Astrocyte (in vitro differentiated cells and primary cell): ENCODE results near the gene SEMA4D. TPM values are rescaled to one million over a fixed set of nuclear protein-coding genes. Genes with fewer than 3 reads are reported as not detected.

Experiments used
- DNase-seq: peaks from one replicate; pipeline ENCODE4 v3.0.0-alpha.2; 2010; ENCODE audit warnings: low read depth
- FAIRE-seq: peaks from 2 replicates; lab custom pipeline; 2011; peaks lifted over from hg19 to GRCh38; lab: Jason Lieb, UNC
- H2AFZ ChIP-seq: 2 replicates; pipeline ENCODE4 v1.6.0; 2012; ENCODE audit warnings: low read depth, low read length, inconsistent platforms
- H3K27ac ChIP-seq: 2 replicates; pipeline ENCODE4 v1.5.1; 2011; ENCODE audit warnings: low read depth, low read length, inconsistent platforms
- H3K27me3 ChIP-seq: 2 replicates; pipeline ENCODE4 v1.6.0; 2011; ENCODE audit warnings: low read length, inconsistent platforms; ENCODE audit not compliant: insufficient read depth
- H3K36me3 ChIP-seq: 2 replicates; pipeline ENCODE4 v1.5.1; 2011; ENCODE audit warnings: low read length, inconsistent platforms; ENCODE audit not compliant: insufficient read depth
- H3K4me1 ChIP-seq: 2 replicates; pipeline ENCODE4 v1.5.1; 2011; ENCODE audit warnings: low read length, inconsistent platforms; ENCODE audit not compliant: insufficient read depth
- H3K4me2 ChIP-seq: 2 replicates; pipeline ENCODE4 v1.6.0; 2012; ENCODE audit warnings: low read length, inconsistent platforms
- H3K4me3 ChIP-seq: 2 replicates; pipeline ENCODE4 v1.5.1; 2011; ENCODE audit warnings: low read depth, mild to moderate bottlenecking, low read length, inconsistent platforms; ENCODE audit not compliant: insufficient read depth
- H3K79me2 ChIP-seq: 2 replicates; pipeline ENCODE4 v1.6.0; 2012; ENCODE audit warnings: mild to moderate bottlenecking, low read length, inconsistent platforms; ENCODE audit not compliant: insufficient read depth
- H3K9ac ChIP-seq: 2 replicates; pipeline ENCODE4 v1.6.0; 2012; ENCODE audit warnings: mild to moderate bottlenecking, low read length, inconsistent platforms
- H3K9me3 ChIP-seq: 2 replicates; pipeline ENCODE4 v1.5.1; 2012; ENCODE audit warnings: low read depth, mild to moderate bottlenecking, low read length, inconsistent platforms; ENCODE audit not compliant: insufficient read depth
- H4K20me1 ChIP-seq: 2 replicates; pipeline ENCODE4 v1.6.0; 2012; ENCODE audit warnings: low read length, inconsistent platforms; ENCODE audit not compliant: insufficient read depth
- H3K27ac Mint-ChIP-seq: one replicate; pipeline ENCODE4 v1.8.0; 2021; ENCODE audit warnings: mild to moderate bottlenecking, mixed read lengths; ENCODE audit not compliant: unreplicated experiment
- H3K27me3 Mint-ChIP-seq: one replicate; pipeline ENCODE4 v1.8.0; 2021; ENCODE audit warnings: low read depth, mixed read lengths; ENCODE audit not compliant: unreplicated experiment
- H3K36me3 Mint-ChIP-seq: one replicate; pipeline ENCODE4 v1.8.0; 2021; ENCODE audit warnings: low read depth, mixed read lengths; ENCODE audit not compliant: unreplicated experiment
- H3K4me1 Mint-ChIP-seq: one replicate; pipeline ENCODE4 v1.8.0; 2021; ENCODE audit warnings: low read depth, mixed read lengths; ENCODE audit not compliant: unreplicated experiment
- H3K4me3 Mint-ChIP-seq: one replicate; pipeline ENCODE4 v1.8.0; 2021; ENCODE audit warnings: mild to moderate bottlenecking, moderate library complexity, mixed read lengths; ENCODE audit not compliant: unreplicated experiment
- H3K9me3 Mint-ChIP-seq: one replicate; pipeline ENCODE4 v1.8.0; 2021; ENCODE audit warnings: mild to moderate bottlenecking, mixed read lengths; ENCODE audit not compliant: unreplicated experiment
- EZH2 ChIP-seq: IDR thresholded peaks from 2 replicates; pipeline ENCODE4 v1.6.1; 2012; ENCODE audit warnings: mild to moderate bottlenecking, low read length, inconsistent platforms; ENCODE audit not compliant: insufficient read depth
- total RNA-seq: library from RNA; stranded (reverse); gene quantifications from 2 replicates; pipeline ENCODE4 v1.2.1, GENCODE V29; 2021
- TF ChIP-seq, protein P1 (sequence below): IDR thresholded peaks from 2 replicates; pipeline ENCODE4 v1.5.1; 2011; ENCODE audit warnings: low read depth, mild to moderate bottlenecking, inconsistent platforms, low read length, moderate library complexity; ENCODE audit not compliant: insufficient read depth

The SEMA4D gene
- total RNA-seq, 1 donor from 2014 or later = 6.2 TPM

DNA sequence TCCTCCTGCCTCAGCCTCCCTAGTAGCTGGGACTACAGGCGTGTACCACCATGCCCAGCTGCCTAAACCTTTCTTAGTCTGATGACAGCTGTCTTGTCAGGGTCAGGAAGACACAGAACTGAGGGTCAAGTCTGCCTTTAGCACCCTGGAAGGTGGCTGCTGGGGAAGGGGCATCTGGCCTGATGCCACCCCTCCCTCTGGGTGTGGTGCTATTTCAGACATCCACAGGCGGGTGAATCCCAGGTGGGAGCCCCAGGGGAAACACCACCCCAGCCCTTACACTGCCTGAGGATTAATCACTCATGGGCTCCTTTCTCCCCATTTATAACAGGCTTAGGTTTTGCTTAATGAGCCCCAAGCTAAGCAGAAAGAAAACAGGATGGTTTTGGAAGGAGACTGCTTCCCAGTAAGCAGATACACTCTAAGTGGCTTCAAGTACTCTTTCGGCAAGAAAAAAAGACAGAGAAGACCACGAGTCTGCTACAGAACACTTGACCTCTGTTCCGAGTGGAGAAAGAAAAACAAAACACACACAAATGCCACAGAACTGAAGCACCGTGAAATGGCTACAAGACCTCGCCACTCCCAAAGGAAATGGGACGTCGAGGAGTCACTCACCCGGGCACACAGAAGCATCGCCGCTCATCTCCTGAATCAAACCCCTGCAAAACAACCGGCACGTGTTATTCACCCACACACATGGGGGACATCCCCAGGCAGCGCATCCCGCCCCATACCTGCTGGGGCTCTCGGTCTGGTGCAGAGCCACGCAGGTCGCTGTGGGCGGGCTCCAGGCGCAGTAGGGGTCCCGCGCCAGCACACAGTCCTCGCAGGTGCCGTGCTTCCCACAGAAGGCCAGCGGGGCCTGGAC, 117.2 kb downstream of the SEMA4D start:
- no peaks in the 10 kb centered on the region for H3K9me3 ChIP-seq
- no peaks in the 10 kb centered on the region for H3K36me3 ChIP-seq
- H3K79me2 ChIP-seq = no peaks in the 10 kb centered on the region
- Mint-ChIP-seq H3K4me1 (peaks cover 4% of the 10 kb centered on the region), H3K9me3 (no peaks in the 10 kb centered on the region), H3K36me3 (peaks cover 16% of the 10 kb centered on the region), H3K27ac (no peak overlapping the region), H3K27me3 (peaks cover 4% of the 10 kb centered on the region), H3K4me3 (no peak overlapping the region)
- H3K27ac ChIP-seq = no peak overlapping the region
- H3K4me2 ChIP-seq = no peak overlapping the region
- FAIRE-seq (no peak), DNase-seq (peak; percentile 7)
- H3K4me1 ChIP-seq = no peaks in the 10 kb centered on the region
- H2AFZ ChIP-seq = no peak overlapping the region
- H3K4me3 ChIP-seq = no peak overlapping the region
- no peaks in the 10 kb centered on the region for H3K27me3 ChIP-seq
- no peak overlapping the region for H3K9ac ChIP-seq
- H4K20me1 ChIP-seq = no peaks in the 10 kb centered on the region
- TF ChIP-seq EZH2 = no peak
- TF ChIP-seq, protein P1, sequence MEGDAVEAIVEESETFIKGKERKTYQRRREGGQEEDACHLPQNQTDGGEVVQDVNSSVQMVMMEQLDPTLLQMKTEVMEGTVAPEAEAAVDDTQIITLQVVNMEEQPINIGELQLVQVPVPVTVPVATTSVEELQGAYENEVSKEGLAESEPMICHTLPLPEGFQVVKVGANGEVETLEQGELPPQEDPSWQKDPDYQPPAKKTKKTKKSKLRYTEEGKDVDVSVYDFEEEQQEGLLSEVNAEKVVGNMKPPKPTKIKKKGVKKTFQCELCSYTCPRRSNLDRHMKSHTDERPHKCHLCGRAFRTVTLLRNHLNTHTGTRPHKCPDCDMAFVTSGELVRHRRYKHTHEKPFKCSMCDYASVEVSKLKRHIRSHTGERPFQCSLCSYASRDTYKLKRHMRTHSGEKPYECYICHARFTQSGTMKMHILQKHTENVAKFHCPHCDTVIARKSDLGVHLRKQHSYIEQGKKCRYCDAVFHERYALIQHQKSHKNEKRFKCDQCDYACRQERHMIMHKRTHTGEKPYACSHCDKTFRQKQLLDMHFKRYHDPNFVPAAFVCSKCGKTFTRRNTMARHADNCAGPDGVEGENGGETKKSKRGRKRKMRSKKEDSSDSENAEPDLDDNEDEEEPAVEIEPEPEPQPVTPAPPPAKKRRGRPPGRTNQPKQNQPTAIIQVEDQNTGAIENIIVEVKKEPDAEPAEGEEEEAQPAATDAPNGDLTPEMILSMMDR = no peak

DNA sequence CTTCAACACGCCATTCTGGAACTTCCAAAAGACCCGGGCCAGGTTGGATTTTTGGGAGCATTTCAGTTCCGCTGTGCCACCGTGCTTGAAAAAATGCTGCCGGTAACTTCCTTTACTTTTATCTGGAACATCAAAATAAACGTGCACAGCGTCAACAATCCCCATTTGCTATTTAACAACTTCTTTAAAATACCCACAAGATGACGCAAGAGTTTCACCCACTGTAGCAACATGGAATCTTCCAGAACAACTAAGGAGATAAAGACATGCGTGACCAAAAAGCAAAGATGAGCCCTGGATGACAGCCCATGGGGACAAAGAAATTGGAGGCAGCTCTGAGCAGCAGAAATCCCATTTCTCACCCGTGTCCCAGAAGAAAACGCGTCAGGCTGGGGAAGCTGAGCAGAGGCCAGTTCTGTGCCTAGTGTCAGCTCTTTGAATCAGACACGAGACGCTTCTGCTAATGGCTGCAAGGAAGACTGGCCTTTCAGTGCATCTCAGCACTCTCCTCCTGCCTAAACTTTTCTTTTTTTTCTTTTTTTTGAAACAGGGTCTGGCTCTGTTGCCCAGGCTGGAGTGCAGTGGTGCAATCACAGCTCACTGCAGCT, 118.3 kb downstream of the SEMA4D start:
- DNase-seq (no peak), FAIRE-seq (no peak)
- Histone ChIP-seq H2AFZ (no peak overlapping the region), H3K4me2 (no peak overlapping the region), H3K36me3 (no peaks in the 10 kb centered on the region), H4K20me1 (no peaks in the 10 kb centered on the region), H3K4me3 (no peak overlapping the region), H3K27me3 (no peaks in the 10 kb centered on the region), H3K27ac (no peak overlapping the region), H3K9ac (no peak overlapping the region), H3K79me2 (no peaks in the 10 kb centered on the region), H3K4me1 (peaks cover under 1% of the 10 kb centered on the region), H3K9me3 (no peaks in the 10 kb centered on the region)
- H3K27ac Mint-ChIP-seq = no peak overlapping the region
- no peaks in the 10 kb centered on the region for H3K9me3 Mint-ChIP-seq
- TF ChIP-seq, protein P1 = no peak
- no peak for TF ChIP-seq EZH2
- H3K27me3 Mint-ChIP-seq = peaks cover 4% of the 10 kb centered on the region
- H3K4me1 Mint-ChIP-seq = peaks cover 11% of the 10 kb centered on the region
- H3K4me3 Mint-ChIP-seq = no peak overlapping the region
- H3K36me3 Mint-ChIP-seq = peaks cover 16% of the 10 kb centered on the region
